Measurements from ENCODE around the gene CEACAM16.
"Not testable (repeated sequence)": the region's sequence is repeated elsewhere in the genome, so short reads cannot be mapped to it uniquely, and the experiment has no call there.

Gene CEACAM16

GRCh38 chr19:44698492-44699201 is at the start of gene CEACAM16:
CEACAM16 (plus strand) TSS chr19:44699151; CDS start chr19:44701457, 2,306 bp downstream.
- DNase-seq (ENCODE audit: low spot score): no peak

- DNase-seq (ENCODE audit: low spot score): no peak
Observed at GRCh38 chr19:44649578-44650145, 49.3 kb upstream of the CEACAM16 start.

GRCh38 chr19:44653343-44653742 is 45.6 kb upstream of the CEACAM16 start:
- DNase-seq (ENCODE audit: low spot score): no peak

- peak; percentile 71 for DNase-seq (ENCODE audit: low spot score)
Observed at GRCh38 chr19:44653977-44654774, 44.8 kb upstream of the CEACAM16 start.

GRCh38 chr19:44657211-44657921 is 41.6 kb upstream of the CEACAM16 start:
- peak; percentile 59 for DNase-seq (ENCODE audit: low spot score)

- no peak for DNase-seq (ENCODE audit: low spot score)
Observed at GRCh38 chr19:44658069-44658733, 40.8 kb upstream of the CEACAM16 start.

GRCh38 chr19:44660081-44660480 is 38.9 kb upstream of the CEACAM16 start:
- no peak for DNase-seq (ENCODE audit: low spot score)

- no peak for DNase-seq (ENCODE audit: low spot score)
Observed at GRCh38 chr19:44661205-44661604, 37.7 kb upstream of the CEACAM16 start.

- DNase-seq (ENCODE audit: low spot score): no peak
Observed at GRCh38 chr19:44661904-44662303, 37.0 kb upstream of the CEACAM16 start.

- DNase-seq (ENCODE audit: low spot score): no peak
Observed at GRCh38 chr19:44662691-44663385, 36.1 kb upstream of the CEACAM16 start.

GRCh38 chr19:44663996-44664395 is 35.0 kb upstream of the CEACAM16 start:
- DNase-seq (ENCODE audit: low spot score): no peak

- DNase-seq (ENCODE audit: low spot score): no peak
Observed at GRCh38 chr19:44664976-44665375, 34.0 kb upstream of the CEACAM16 start.

GRCh38 chr19:44666852-44667556 is 31.9 kb upstream of the CEACAM16 start:
- DNase-seq (ENCODE audit: low spot score): no peak

- DNase-seq (ENCODE audit: low spot score): no peak
Observed at GRCh38 chr19:44668985-44669764, 29.8 kb upstream of the CEACAM16 start.

GRCh38 chr19:44670027-44670426 is 28.9 kb upstream of the CEACAM16 start:
- DNase-seq (ENCODE audit: low spot score): not testable (repeated sequence)

- no peak for DNase-seq (ENCODE audit: low spot score)
Observed at GRCh38 chr19:44671400-44671799, 27.6 kb upstream of the CEACAM16 start, which contains the start of gene CEACAM19. CEACAM19 (plus strand) TSS chr19:44671482; CDS start chr19:44671932, 450 bp downstream.

- DNase-seq (ENCODE audit: low spot score): no peak
Observed at GRCh38 chr19:44672226-44672625, 26.7 kb upstream of the CEACAM16 start.

- no peak for DNase-seq (ENCODE audit: low spot score)
Observed at GRCh38 chr19:44673510-44673909, 25.4 kb upstream of the CEACAM16 start.

- no peak for DNase-seq (ENCODE audit: low spot score)
Observed at GRCh38 chr19:44675521-44675920, 23.4 kb upstream of the CEACAM16 start.

Data from CD4-positive, alpha-beta T cell treated with Interleukin-15 for 4 hours (primary cell).